Mesothelial cell of epicardium (in vitro differentiated cells): ENCODE measurements around the gene CCDC91. TPM values are rescaled to one million over a fixed set of nuclear protein-coding genes. Genes with fewer than 3 reads are reported as not detected.

ENCODE experiments used
- DNase-seq, 2 experiments: peaks; one replicate each; pipeline ENCODE4 v3.0.0; 2021; ENCODE audit warnings: low spot score in 2 of 2; ENCODE audit not compliant: unreplicated experiment in 2 of 2
- H3K27ac Mint-ChIP-seq: 2 replicates; pipeline ENCODE4 v1.8.0; 2021; ENCODE audit warnings: mixed read lengths
- H3K27me3 Mint-ChIP-seq: 2 replicates; pipeline ENCODE4 v1.8.0; 2021; ENCODE audit warnings: low read depth, mixed read lengths
- H3K36me3 Mint-ChIP-seq: 2 replicates; pipeline ENCODE4 v1.8.0; 2021; ENCODE audit warnings: mixed read lengths
- H3K4me1 Mint-ChIP-seq: 2 replicates; pipeline ENCODE4 v1.8.0; 2021; ENCODE audit warnings: mixed read lengths
- H3K4me3 Mint-ChIP-seq: 2 replicates; pipeline ENCODE4 v1.8.0; 2021; ENCODE audit warnings: mild to moderate bottlenecking, moderate library complexity, mixed read lengths
- H3K9me3 Mint-ChIP-seq: 2 replicates; pipeline ENCODE4 v1.8.0; 2021; ENCODE audit warnings: mixed read lengths
- CTCF ChIP-seq: fragments of 200-600 bp; sonication (generic); IDR thresholded peaks from one replicate; pipeline ENCODE4 v1.5.0; 2021; ENCODE audit warnings: antibody characterized with exemption; ENCODE audit not compliant: unreplicated experiment
- total RNA-seq: library from RNA; stranded (reverse); gene quantifications from 3 replicates; pipeline ENCODE4 v1.2.1, GENCODE V29; 2021

CCDC91 gene
- total RNA-seq, 1 donor from 2014 or later: 30.7 TPM

- no peak overlapping the region for H3K27ac Mint-ChIP-seq
Measured at GRCh38 chr12:28552251-28552970, 362.2 kb downstream of the CCDC91 start.

GRCh38 chr12:28555748-28556147 lies 365.5 kb downstream of the CCDC91 start:
- Mint-ChIP-seq H3K27me3 (no peaks in the 10 kb centered on the region), H3K4me1 (peaks cover 2% of the 10 kb centered on the region), H3K4me3 (no peak overlapping the region), H3K36me3 (peaks cover 3% of the 10 kb centered on the region), H3K9me3 (peaks cover 4% of the 10 kb centered on the region), H3K27ac (no peak overlapping the region)
- TF ChIP-seq CTCF: no peak
- DNase-seq: no peak

More at GRCh38 chr12:28552251-28552970, 362.2 kb downstream of the CCDC91 start:
- Mint-ChIP-seq H3K36me3 (no peaks in the 10 kb centered on the region), H3K27me3 (no peaks in the 10 kb centered on the region), H3K9me3 (no peaks in the 10 kb centered on the region), H3K4me1 (peaks cover 2% of the 10 kb centered on the region), H3K4me3 (no peak overlapping the region)
- DNase-seq: no peak
- TF ChIP-seq CTCF: no peak

- Mint-ChIP-seq H3K27ac (no peak overlapping the region), H3K36me3 (peaks cover 3% of the 10 kb centered on the region), H3K4me3 (no peak overlapping the region), H3K27me3 (no peaks in the 10 kb centered on the region), H3K9me3 (peaks cover 4% of the 10 kb centered on the region), H3K4me1 (peaks cover 6% of the 10 kb centered on the region)
- no peak for TF ChIP-seq CTCF
- DNase-seq: no peak
Measured at GRCh38 chr12:28558250-28558649, 368.0 kb downstream of the CCDC91 start.

GRCh38 chr12:28563286-28563685 lies 373.0 kb downstream of the CCDC91 start:
- peaks cover 6% of the 10 kb centered on the region for H3K36me3 Mint-ChIP-seq
- peaks cover 8% of the 10 kb centered on the region for H3K9me3 Mint-ChIP-seq
- peaks cover 12% of the 10 kb centered on the region for H3K4me1 Mint-ChIP-seq
- H3K27ac Mint-ChIP-seq: no peak overlapping the region
- H3K4me3 Mint-ChIP-seq: no peak overlapping the region
- no peak for DNase-seq
- TF ChIP-seq CTCF: no peak
- no peaks in the 10 kb centered on the region for H3K27me3 Mint-ChIP-seq

GRCh38 chr12:28563936-28564335 lies 373.7 kb downstream of the CCDC91 start:
- peaks cover 5% of the 10 kb centered on the region for H3K36me3 Mint-ChIP-seq
- TF ChIP-seq CTCF: no peak

More at GRCh38 chr12:28563936-28564335, 373.7 kb downstream of the CCDC91 start:
- no peaks in the 10 kb centered on the region for H3K27me3 Mint-ChIP-seq
- H3K4me1 Mint-ChIP-seq: peaks cover 18% of the 10 kb centered on the region
- no peak overlapping the region for H3K4me3 Mint-ChIP-seq
- no peak for DNase-seq
- H3K27ac Mint-ChIP-seq: no peak overlapping the region
- peaks cover 7% of the 10 kb centered on the region for H3K9me3 Mint-ChIP-seq
